NCI-H128 (cell line): ENCODE measurements around the gene MIA.
"Not testable (repeated sequence)": the region's sequence is repeated elsewhere in the genome, so short reads cannot be mapped to it uniquely, and the experiment has no call there.

ENCODE experiments used
- DNase-seq: peaks from one replicate; lab custom pipeline; 2025; ENCODE audit not compliant: unreplicated experiment; lab: John Stamatoyannopoulos, UW

The MIA gene

DNA sequence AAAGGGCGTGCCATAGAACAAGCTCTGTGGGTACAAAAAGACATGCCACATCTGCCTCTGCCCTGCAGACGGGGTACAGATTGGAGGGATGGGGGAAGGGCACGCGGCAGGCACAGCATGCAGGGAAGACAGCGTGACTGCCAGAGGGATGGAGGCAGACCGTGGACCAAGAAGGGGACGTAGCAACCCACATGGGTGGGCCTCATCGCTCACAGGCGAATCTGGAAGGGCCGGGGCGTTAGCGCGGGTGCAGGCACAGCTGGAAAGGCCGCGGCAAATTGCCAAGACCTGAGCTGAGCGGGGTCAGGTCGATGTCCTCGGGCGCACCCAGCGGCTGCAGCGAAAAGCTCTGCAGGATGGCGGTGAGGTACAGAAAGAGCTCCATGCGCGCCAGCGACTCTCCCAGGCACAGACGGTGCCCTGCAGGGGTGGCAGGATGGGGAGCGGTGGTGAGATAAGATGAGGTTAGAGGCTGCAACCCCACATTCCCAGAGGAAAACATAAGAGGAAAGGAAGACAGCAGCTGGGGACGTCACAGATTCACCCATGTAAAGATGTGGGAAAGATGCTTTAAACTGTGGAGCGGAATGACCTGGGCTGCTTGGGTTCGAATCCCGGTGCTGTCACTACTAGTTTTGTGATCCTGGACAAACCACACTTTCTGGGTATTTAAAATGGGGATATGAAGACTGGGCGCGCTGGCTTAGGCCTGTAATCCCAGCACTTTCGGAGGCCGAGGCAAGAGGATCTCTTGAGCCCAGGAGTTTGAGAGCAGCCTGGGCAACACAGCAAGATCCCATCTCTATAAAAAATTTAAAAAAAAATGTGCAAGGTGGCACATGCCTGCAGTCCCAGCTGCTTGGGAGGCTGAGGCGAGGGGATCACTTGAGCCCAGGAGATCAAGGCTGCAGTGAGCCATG, 43.4 kb downstream of the MIA start:
- not testable (repeated sequence) for DNase-seq

DNA sequence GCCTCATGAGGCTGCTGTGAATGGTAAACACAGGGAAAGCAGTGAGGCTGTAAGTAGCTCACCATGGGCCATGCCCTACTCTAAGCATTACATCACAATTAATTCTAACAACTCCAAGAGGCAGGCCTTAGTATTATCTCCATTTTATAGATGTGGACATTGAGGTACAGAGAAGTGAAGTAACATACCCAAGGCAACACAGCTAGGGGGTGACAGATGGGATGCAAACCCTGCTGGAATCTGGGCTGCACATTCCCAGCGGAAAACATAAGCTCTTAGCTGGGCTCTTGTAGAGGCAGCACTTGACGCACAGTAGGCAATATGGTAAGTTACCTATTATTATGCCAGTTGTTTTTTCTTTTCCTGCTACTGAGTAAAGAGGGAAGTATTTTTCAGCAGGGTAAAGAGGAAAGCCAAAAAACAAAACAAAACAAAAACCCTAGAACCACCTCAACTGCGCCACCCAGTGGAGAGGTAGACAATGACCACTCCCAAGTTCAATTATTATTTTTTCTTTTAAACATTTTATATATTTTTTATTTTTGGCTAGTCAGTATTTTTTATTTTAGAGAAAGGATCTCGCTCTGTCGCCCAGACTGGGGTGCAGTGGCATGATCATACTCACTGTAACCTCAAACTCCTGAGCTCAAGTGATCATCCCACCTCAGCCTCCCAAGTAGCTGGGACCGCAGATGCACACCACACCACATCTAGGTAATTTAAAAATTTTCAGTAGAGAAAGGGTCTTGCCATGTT, 44.3 kb downstream of the MIA start:
- DNase-seq, result not testable (repeated sequence)

DNA sequence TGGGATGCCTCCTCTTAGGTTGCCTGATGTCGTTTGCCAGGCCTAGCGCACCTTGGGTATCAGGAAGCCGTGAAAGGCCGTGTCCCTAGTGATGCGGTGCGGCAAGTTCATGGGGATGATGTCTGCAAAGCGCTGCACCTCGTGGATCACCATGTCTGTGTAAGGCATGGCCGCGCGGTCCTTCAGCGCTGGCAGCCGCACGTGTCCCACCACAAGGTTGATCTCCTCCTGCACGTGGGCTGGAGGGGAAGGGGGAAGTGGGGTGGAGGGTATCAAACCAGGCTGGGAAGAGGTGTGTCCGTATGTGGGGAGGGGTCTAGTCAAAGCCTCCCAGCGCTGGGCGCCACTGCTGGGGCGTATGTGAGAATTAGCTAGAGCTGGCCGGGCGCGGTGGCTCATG, 46.8 kb downstream of the MIA start:
- DNase-seq, result no peak

DNA sequence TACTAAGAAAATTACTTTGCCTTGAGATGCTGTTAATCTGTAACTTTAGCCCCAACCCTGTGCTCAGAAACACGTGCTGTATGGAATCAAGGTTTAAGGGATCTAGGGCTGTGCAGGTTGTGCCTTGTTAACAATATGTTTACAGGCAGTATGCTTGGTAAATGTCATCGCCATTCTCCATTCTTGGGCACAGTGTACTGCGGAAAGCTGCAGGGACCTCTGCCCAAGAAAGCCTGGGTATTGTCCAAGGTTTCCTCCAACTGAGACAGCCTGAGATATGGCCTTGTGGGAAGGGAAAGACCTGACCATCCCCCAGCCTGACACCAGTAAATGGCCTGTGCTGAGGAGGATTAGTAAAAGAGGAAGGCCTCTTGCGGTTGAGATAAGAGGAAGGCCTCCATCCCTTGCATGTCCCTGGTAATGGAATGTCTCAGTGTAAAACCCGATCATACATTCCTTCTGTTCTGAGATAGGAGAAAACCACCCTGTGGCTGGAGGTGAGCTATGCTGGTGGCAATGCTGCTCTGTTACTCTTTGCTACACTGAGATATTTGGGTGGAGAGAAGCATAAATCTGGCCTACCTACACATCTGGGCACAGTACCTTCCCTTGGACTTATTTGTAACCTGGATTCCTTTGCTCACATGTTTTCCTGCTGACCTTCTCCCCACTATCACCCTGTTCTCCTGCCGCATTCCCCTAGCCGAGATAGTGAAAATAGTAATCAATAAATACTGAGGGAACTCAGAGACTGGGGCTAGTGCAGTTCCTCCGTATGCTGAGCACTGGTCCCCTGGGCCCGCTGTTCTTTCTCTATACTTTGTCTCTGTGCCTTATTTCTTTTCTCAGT, 47.6 kb downstream of the MIA start:
- not testable (repeated sequence) for DNase-seq

DNA sequence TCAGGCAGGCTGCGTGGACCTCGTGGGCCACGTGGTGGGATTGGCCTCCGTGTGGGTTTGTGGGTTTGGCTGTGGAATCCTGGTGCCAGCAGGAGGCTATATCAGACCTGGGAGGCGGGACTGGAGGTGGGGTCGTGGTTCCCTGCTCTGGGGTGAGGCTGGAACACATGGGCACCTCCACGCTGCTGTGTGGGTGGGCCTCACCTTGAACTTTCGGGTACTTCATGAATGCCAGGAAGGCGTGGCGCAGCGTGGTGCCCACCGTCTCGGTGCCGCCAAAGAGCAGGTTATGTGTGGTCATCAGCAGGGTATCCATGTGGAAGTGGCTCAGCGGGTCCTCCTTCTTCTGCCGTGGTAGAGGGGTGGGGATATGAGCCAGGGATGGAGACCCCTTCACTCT, 49.6 kb downstream of the MIA start:
- DNase-seq, result not testable (repeated sequence)

DNA sequence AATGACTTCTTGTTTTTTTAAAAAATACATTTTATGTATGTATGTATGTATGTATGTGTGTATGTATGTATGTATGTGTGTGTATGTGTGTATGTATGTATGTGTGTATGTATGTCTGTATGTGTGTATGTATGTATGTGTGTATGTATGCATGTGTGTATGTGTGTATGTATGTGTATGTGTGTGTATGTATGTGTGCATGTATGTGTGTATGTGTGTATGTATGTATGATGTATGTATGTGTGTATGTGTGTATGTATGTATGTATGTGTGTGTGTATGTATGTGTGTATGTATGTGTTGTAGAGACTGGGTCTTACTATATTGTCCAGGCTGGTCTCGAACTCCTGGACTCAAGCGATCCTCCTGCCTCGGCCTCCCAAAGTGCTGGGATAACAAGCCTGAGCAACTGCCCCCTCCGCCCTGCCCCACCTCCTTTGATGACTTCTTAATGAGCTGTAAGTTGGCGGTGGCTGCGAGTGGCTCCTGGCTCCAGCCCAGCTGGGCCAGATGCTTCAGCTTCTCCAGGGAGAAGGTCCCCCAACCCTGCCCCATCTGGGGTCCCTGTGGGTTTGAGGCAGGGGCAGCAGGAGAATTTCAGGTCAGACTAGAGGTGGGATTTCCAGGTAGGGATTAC, 50.3 kb downstream of the MIA start:
- not testable (repeated sequence) for DNase-seq

DNA sequence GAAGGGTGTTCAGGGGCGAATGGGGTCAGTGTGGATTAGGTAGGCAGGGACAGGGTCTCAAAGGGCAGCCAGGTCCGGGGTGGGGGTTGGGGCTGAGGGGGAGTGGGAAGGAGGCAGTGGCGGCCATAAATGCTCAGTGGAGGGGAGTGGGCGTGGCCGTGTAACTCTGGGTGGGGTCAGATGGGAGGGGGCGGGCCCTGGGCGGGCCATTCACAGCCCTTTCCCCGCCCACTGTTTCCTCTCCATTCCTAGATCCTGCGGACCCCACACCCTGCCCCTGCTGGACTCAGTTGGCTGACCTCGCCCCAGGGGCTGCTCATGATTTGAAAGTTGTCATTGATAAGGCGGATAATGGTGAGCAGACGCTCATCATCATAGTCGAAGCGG, 51.0 kb downstream of the MIA start:
- DNase-seq, result not testable (repeated sequence)

DNA sequence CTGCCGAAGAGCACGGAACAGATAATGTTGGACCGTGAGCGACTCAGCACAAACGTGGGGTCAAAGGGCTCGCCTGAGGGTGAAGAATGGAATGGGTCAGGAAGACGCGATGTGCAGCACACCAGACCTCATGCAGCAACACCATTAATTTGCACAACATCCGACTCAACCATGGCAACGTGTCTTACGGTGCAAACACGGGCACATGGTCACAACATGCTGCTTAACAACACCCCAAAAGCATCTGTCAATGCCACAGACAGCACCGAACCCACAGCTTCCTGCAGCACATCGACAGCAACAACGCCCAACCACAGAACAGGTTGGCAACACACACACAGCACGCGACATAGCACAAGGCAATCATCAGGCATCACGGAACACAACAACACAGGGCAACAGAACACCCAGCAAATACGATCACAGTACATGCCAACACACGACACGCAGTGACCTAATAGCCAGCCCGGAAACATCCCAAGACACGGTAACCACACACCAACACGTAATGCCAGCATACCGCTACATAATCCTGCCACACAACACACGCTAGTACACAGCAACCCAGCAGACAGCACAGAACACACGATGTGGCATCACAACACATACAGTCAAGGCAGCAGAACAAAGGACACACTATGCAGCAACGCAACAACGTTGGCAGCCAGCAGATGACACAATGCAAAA, 51.5 kb downstream of the MIA start:
- DNase-seq, result not testable (repeated sequence)
